Endodermal cell (in vitro differentiated cells): Measurements from ENCODE around the gene DRGX. TPM values are rescaled to one million over a fixed set of nuclear protein-coding genes. Genes with fewer than 3 reads are reported as not detected.

Experiments used
- DNase-seq: peaks from one replicate; pipeline ENCODE4 v3.0.0-alpha.2; 2017
- H3K27ac ChIP-seq: 2 replicates; pipeline ENCODE4 v1.5.1; 2013; ENCODE audit warnings: mild to moderate bottlenecking, low read depth, low read length, moderate library complexity
- H3K27me3 ChIP-seq: 2 replicates; pipeline ENCODE4 v1.6.1; 2013; ENCODE audit warnings: mild to moderate bottlenecking, low read length, moderate library complexity; ENCODE audit not compliant: insufficient read depth, control insufficient read depth, poor library complexity, severe bottlenecking
- H3K36me3 ChIP-seq: 2 replicates; pipeline ENCODE4 v1.7.0; 2013; ENCODE audit warnings: mild to moderate bottlenecking, low read length, moderate library complexity; ENCODE audit not compliant: control insufficient read depth, insufficient read depth
- H3K4me1 ChIP-seq: one replicate; pipeline ENCODE4 v1.7.0; 2013; ENCODE audit warnings: low read length; ENCODE audit not compliant: control insufficient read depth, insufficient read depth
- H3K4me3 ChIP-seq: 2 replicates; pipeline ENCODE4 v1.5.1; 2013; ENCODE audit warnings: mild to moderate bottlenecking, low read length, moderate library complexity
- H3K9ac ChIP-seq: 2 replicates; pipeline ENCODE4 v1.6.1; 2013; ENCODE audit warnings: mild to moderate bottlenecking, low read length, moderate library complexity; ENCODE audit not compliant: poor library complexity, severe bottlenecking; ENCODE audit errors: extremely low read depth
- H3K9me3 ChIP-seq: 2 replicates; pipeline ENCODE4 v1.6.1; 2013; ENCODE audit warnings: mild to moderate bottlenecking, low read length, moderate library complexity; ENCODE audit not compliant: control insufficient read depth
- H3K27ac Mint-ChIP-seq: 2 replicates; pipeline ENCODE4 v1.8.0; 2020; ENCODE audit warnings: mixed read lengths
- H3K27me3 Mint-ChIP-seq: 2 replicates; pipeline ENCODE4 v1.8.0; 2021; ENCODE audit warnings: mild to moderate bottlenecking, mixed read lengths; ENCODE audit not compliant: insufficient read depth
- H3K36me3 Mint-ChIP-seq: 2 replicates; pipeline ENCODE4 v1.8.0; 2020; ENCODE audit warnings: low read depth, mixed read lengths
- H3K4me1 Mint-ChIP-seq: 2 replicates; pipeline ENCODE4 v1.8.0; 2020; ENCODE audit warnings: mixed read lengths
- H3K4me3 Mint-ChIP-seq: 2 replicates; pipeline ENCODE4 v1.8.0; 2020; ENCODE audit warnings: mild to moderate bottlenecking, moderate library complexity, mixed read lengths
- H3K9me3 Mint-ChIP-seq: 2 replicates; pipeline ENCODE4 v1.8.0; 2020; ENCODE audit warnings: mild to moderate bottlenecking, mixed read lengths
- CTCF ChIP-seq: fragments of 200-600 bp; sonication (generic); conservative IDR thresholded peaks from 2 replicates; pipeline ENCODE4 v1.5.0; 2021; ENCODE audit warnings: antibody characterized with exemption, mild to moderate bottlenecking
- WGBS, 2 experiments: methylation state at CpG; one replicate each; pipeline versions ENCODE4 v1.1.5 to v1.1.7; 2013; ENCODE audit warnings: missing lambda C conversion rate in 2 of 2, mixed read lengths in 1 of 2; ENCODE audit not compliant: insufficient coverage in 1 of 2, insufficient read length in 1 of 2; 5-methylcytosine and 5-hydroxymethylcytosine counted together
- total RNA-seq, 2 donors: library from RNA; stranded (reverse); fragmentation: NEBNext Ultra II Directional in 1 of 2; extraction: Animal tissue kit (Norgen Biotek cat#: 25700) in 1 of 2; gene quantifications; 2 replicates in 1 of 2; 3 replicates in 1 of 2; pipeline ENCODE4 v1.2.1, GENCODE V29; 2021

DRGX gene
- total RNA-seq, 2 donors from 2014 or later, result not detected

DNA sequence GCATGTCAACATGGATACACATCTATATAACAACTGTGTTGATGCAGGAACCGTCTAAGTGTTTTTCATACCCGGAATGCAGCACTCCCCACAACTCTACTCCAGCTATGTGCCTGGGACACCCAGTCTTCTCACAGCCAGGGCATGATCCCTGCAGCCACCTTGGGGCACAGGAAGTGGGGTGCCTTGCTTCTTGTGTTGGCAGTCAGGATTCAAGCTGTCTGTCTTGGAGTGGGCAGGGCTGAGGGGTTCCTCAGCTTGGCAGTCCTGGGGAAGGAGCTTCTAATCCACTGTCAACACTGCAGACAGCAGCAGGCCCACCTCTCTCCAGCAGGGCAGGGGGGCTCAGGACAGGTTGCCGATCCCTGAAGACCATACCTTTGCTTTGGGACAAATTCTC lies 41.3 kb downstream of the DRGX start:
- Histone ChIP-seq H3K4me3 (no peak overlapping the region), H3K27me3 (no peaks in the 10 kb centered on the region), H3K27ac (no peak overlapping the region), H3K36me3 (no peaks in the 10 kb centered on the region), H3K9me3 (no peaks in the 10 kb centered on the region), H3K9ac (no peak overlapping the region), H3K4me1 (no peaks in the 10 kb centered on the region)
- no peak for TF ChIP-seq CTCF
- H3K9me3 Mint-ChIP-seq, result no peaks in the 10 kb centered on the region
- H3K36me3 Mint-ChIP-seq, result no peaks in the 10 kb centered on the region
- no peak for DNase-seq
- no peaks in the 10 kb centered on the region for H3K4me1 Mint-ChIP-seq
- no peaks in the 10 kb centered on the region for H3K27me3 Mint-ChIP-seq
- no peak overlapping the region for H3K4me3 Mint-ChIP-seq
- WGBS, 2 experiments, result 92 to 100% methylated on average over 3 of the region's 3 CpGs
- H3K27ac Mint-ChIP-seq, result no peak overlapping the region

DNA sequence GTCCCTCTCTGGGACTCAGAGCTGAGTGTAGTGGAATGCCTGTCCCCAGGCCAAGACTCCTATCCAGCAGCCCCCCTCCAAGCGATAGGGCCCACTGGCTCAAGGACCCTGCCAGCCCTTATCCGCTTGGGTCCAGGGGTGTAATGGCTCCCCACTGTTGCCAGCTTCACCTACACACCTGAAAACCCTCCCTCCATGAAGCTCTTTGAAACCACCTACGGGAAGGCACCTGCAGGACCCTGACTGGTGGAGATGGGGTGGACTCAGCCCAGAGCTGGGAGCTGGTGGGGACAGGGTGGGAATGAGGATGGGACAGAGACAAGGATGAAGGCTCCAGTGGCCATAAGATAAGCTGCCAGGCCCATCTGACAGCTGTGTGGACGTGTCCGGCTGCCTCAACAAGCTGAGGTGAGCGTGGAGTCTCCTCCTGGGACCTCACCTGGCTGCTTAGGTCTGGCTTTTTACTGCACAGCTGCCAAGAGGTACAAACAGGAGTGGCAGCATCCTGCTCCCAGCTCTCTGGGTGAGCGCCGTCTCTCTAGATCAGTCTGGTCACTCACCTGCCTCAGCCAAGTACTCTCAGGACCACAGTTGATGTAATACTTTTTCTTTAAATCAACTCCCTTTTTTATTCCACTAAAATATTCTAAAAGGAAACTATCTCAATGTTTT lies 41.9 kb downstream of the DRGX start:
- Histone ChIP-seq H3K9ac (no peak overlapping the region), H3K27ac (no peak overlapping the region), H3K27me3 (no peaks in the 10 kb centered on the region), H3K9me3 (no peaks in the 10 kb centered on the region), H3K36me3 (no peaks in the 10 kb centered on the region), H3K4me3 (no peak overlapping the region), H3K4me1 (no peaks in the 10 kb centered on the region)
- TF ChIP-seq CTCF, result no peak
- DNase-seq, result no peak
- no peaks in the 10 kb centered on the region for H3K4me1 Mint-ChIP-seq
- H3K4me3 Mint-ChIP-seq, result no peak overlapping the region
- 91 to 98% methylated on average over 5 to 8 of the region's 8 CpGs for WGBS, 2 experiments
- no peaks in the 10 kb centered on the region for H3K9me3 Mint-ChIP-seq
- no peaks in the 10 kb centered on the region for H3K36me3 Mint-ChIP-seq
- H3K27ac Mint-ChIP-seq, result no peak overlapping the region
- no peaks in the 10 kb centered on the region for H3K27me3 Mint-ChIP-seq

GRCh38 chr10:49353026-49353894 lies 42.6 kb downstream of the DRGX start:
- Histone ChIP-seq H3K9me3 (no peaks in the 10 kb centered on the region), H3K27me3 (no peaks in the 10 kb centered on the region), H3K4me3 (no peak overlapping the region), H3K27ac (no peak overlapping the region), H3K9ac (no peak overlapping the region), H3K36me3 (no peaks in the 10 kb centered on the region), H3K4me1 (no peaks in the 10 kb centered on the region)
- DNase-seq, result no peak
- WGBS, 2 experiments, result 83 to 100% methylated on average over 3 to 6 of the region's 6 CpGs
- Mint-ChIP-seq H3K27me3 (no peaks in the 10 kb centered on the region), H3K4me1 (no peaks in the 10 kb centered on the region), H3K9me3 (no peaks in the 10 kb centered on the region), H3K4me3 (no peak overlapping the region), H3K27ac (no peak overlapping the region), H3K36me3 (no peaks in the 10 kb centered on the region)
- no peak for TF ChIP-seq CTCF
